GM18873 (cell line): ENCODE results near the gene GGT6.
"Not testable (repeated sequence)": the region's sequence is repeated elsewhere in the genome, so short reads cannot be mapped to it uniquely, and the experiment has no call there.

Source experiments
- ATAC-seq: cut with Tn5 transposase; IDR thresholded peaks from one replicate; pipeline ENCODE4 v1.9.1; 2021; ENCODE audit warnings: mild to moderate bottlenecking, moderate library complexity, moderate number of reproducible peaks; ENCODE audit not compliant: unreplicated experiment, low FRiP score

GGT6 gene

DNA sequence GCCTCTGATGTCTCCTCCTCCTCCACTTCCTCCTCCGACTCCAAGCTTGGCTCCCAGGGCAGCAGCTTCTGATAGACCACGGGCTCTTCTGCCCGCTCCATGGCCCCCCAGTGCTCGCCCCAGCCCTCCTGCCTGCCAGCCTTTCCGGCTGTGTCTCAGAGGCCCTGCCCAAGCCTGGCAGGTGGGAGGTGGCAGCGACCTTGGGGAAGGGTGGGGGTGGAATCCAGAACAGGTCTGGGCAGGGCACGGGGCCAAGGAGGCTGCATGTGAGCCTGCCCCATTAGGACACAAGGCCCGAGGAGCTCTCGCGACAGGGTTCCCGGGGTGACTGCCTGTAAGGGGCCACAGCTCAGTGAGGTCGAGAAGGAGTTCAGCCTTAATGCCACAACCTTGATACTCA is at the start of gene GGT6:
GGT6 (minus strand) TSS at position 157 of the 400 bp plus-strand sequence; CDS start at position 101, 56 bp downstream.
- ATAC-seq, result no peak

DNA sequence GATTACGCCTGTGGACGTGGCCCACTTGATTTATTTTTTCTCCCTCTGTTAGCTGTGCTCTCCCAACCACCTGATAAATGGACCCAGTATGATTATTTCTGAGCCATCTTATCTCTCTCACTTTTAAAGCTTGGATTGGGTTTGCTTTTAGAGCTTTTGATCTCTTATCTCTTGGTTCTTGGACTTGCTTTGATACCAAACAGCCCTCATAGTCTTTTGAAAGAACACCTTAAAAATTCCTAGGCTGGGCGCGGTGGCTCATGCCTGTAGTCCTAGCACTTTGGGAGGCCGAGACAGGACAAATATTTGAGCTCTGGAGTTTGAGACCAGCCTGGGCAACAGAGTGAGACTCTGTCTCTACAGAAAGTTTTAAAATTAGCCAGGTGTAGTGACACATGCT is 49.8 kb upstream of the GGT6 start:
- ATAC-seq, result no peak

DNA sequence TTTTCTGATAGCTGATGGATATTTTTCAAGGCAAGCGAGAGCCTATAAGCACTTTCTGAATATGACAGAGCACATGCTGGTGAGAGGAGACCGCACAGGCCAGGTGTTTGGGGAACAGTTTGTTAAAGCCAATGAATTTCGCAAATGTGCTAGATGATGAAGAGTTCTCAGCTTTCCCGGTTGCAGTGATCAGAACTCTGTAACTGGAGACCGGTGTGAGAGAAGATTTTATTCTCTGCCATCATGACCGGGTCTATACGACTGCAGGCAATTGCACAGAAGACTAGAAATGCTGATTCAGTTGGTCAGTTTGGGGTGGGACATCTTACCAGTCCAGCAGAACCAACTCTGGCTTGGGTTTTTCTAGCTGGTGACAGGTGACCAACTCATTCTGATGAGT is 49.4 kb upstream of the GGT6 start:
- no peak for ATAC-seq

GRCh38 chr17:4607773-4608187 is 47.4 kb upstream of the GGT6 start:
- ATAC-seq, result no peak

- no peak for ATAC-seq
Measured at GRCh38 chr17:4607261-4607741, 46.9 kb upstream of the GGT6 start.

DNA sequence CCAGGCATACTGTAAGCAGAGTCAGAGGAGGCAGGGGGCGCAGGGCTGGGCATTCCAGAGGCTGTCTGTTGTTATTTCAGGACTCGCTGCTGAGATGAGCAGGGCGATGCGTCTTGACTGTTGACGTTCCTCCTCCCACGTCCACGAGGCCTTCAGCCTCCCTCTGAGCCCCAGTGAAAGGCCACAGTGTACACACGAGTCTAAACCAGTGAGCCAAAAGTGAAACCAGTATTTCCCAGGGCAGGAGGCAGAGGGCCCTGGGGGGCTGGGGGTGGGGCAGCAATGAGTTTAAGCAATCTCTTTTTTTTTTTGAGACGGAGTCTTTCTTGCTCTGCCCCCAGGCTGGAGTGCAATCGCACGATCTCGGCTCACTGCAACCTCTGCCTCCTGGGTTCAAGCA is 45.4 kb upstream of the GGT6 start:
- no peak for ATAC-seq

GRCh38 chr17:4604736-4605135 is 44.4 kb upstream of the GGT6 start:
- not testable (repeated sequence) for ATAC-seq

- no peak for ATAC-seq
Measured at GRCh38 chr17:4604111-4604644, 43.8 kb upstream of the GGT6 start.

DNA sequence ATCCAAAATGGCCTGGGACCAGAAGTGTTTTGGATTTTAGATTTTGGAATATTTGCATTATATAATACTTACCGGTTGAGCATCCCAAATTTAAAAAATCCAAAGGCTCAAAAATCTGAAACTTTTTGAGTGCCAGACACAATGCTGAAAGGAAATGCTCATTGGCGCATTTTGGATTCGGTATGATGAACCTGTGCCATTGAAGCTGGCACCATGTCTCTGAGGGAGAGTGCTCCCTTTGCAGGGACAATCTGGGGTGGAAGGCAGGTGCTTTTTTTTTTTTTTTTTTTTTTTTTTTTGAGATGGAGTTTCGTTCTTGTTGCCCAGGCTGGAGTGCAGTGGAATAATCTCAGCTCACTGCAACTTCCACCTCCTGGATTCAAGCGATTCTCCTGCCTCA is 41.7 kb upstream of the GGT6 start:
- no peak for ATAC-seq

DNA sequence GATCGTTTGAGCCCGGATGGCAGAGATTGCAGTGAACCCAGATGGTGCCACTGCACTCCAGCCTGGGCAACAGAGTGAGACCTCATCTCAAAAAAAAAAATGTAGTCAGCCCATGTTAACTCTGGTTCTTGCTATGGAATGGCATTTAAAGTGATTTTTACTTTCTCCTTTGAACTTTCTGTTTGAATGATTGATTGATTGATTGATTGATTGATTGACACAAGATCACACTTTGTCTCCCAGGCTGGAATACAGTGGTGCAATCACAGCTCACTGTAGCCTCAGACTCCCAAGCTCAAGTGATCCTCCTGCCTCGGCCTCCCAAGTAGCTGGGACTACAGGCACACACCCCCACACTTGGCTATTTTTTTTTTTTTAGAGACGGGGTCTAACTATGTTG is 40.9 kb upstream of the GGT6 start:
- no peak for ATAC-seq

- ATAC-seq, result no peak
Measured at GRCh38 chr17:4600563-4600962, 40.2 kb upstream of the GGT6 start.

GRCh38 chr17:4599505-4600281 is 39.3 kb upstream of the GGT6 start:
- ATAC-seq, result no peak

DNA sequence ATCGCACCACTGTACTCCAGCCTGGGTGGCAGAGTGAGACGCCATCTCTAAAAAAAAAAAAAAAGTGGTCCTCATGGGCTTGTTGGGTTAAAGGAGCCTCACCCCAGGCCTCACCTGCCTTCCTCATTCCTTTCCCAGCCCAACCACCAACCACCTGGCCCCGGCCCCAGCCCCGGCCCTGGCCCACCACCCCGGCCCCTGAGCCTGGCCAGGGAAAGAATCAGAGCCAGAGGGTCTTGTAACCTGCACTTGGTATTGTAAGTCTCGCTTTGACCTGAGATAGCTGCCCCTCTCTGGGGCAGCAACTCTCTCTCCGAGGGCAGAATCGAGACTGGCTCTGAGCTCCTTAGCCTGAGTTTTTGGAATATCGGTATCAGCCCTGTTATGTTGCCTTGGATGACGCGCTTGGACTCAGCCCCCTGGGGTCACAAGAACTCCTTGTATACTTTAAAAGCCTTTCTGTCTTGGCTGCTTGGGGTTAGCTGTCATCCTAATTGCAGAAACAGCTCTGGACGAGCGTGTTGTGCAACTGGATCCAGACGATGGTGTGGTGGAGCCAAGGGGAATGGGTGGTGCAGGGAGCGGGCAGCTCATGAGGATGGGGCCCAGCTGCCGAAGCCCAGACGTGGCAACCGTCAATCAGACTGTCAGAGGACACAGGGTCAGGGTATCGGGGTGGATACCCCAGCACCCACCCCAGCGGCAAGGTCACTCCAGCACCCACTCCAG is 38.6 kb upstream of the GGT6 start:
- no peak for ATAC-seq

DNA sequence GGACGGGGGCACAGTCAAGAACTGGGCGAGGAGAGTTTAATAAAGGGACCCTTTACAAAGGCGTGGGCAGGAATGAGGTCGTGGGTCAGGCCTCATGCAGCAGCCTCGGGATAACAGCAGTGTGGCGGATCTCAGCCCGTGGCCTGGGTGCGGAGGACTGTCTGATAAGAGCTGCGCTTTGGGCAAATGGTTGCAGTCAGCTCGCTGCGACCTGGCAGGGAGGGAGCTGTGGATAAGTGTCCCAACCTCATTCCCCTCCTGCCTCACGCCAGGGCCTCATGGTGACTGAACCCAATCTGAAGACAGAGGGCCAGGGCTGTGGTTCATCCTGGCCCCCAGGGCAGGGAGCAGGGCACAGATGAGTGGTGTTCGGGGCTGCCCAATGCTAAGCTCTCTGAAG is 37.6 kb upstream of the GGT6 start:
- ATAC-seq, result no peak

DNA sequence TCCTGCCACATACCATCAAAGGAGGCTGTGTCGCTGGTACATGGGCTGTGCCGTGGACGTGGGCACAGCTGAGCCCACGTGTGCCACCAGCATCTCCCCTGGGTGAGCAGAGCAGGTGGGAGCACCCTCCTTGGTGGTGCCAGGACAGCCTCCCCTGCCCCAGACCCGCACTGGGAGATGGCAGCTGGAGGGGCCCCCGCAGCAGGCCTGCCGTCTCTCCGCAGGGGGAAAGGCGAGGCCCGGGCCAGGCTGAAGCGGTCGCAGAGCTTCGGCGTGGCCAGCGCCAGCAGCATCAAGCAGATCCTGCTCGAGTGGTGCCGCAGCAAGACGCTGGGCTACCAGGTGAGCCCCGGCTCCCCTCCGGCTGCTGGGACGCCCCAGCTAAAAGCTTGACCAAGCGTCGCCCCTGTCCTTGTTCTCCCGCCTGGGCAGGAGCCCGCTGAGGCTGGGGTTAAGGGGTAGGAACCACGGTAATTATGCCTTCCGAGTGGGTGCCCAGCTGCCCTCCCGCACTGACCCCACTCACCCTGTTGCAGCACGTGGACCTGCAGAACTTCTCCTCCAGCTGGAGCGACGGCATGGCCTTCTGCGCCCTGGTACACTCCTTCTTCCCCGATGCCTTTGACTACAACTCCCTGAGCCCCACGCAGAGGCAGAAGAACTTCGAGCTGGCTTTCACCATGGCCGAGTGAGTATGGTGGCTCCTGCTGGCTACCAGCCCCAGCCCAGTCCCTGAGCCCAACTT is 36.4 kb upstream of the GGT6 start:
- no peak for ATAC-seq

- not testable (repeated sequence) for ATAC-seq
Measured at GRCh38 chr17:4595685-4596342, 35.4 kb upstream of the GGT6 start.

- ATAC-seq, result no peak
Measured at GRCh38 chr17:4594931-4595684, 34.7 kb upstream of the GGT6 start.

DNA sequence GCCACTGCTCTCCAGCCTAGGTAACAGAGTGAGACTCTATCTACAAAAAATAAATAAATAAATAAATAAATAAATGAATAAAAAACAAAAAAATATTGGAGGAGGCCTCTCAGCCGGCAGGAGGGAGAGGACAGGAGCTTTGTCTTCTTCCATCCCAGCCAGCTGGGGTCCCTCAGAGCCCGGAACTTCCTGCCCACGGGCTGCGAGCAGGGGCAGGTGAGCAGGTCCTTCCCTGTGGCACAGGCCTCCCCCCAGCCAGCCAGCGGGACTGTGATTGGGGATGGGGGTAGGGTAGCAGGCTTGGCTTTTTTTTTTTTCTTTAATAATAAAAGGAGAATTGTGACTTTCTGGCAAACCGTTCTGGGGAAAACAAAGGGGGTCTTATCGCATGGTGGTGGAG is 34.0 kb upstream of the GGT6 start:
- ATAC-seq, result no peak

GRCh38 chr17:4593021-4593421 is 32.6 kb upstream of the GGT6 start:
- ATAC-seq, result no peak
